ENCODE data around the gene MCTP1. TPM values are rescaled to one million over a fixed set of nuclear protein-coding genes. Genes with fewer than 3 reads are reported as not detected.

Gene MCTP1
- total and polyA plus RNA-seq, 9 of the 15 experiments (the other 6 are each of a cell fraction or from before 2014, with no cell fraction given) = 0.04 to 0.93 (median 0.06) TPM; not detected in 4

GRCh38 chr5:94784536-94785505 lies 500.1 kb downstream of the MCTP1 start (continued):
- TF ChIP-seq CHD7 (IDR thresholded peaks at IDR 0.05; ENCODE audit: low read depth, low read length) = no peak
- no peak for TF ChIP-seq EZH2 (IDR thresholded peaks at IDR 0.05; ENCODE audit: borderline replicate concordance, low read depth, low read length)
- no peak for TF ChIP-seq RAD51 (IDR thresholded peaks at IDR 0.05; ENCODE audit: borderline replicate concordance, low read depth)
- no peak for TF ChIP-seq ZFP30 (CRISPR knock-in tag; IDR thresholded peaks at IDR 0.05; ENCODE audit: borderline replicate concordance)
- TF ChIP-seq CTCF (IDR thresholded peaks at IDR 0.05 in 2 of 3, conservative IDR thresholded peaks at IDR 0.05 in 1 of 3; ENCODE audit: insufficient read depth in 2 of 3, low read depth in 1 of 3, low read length in 3 of 3) = peak in 1 of 3 experiments; percentile 60; a peak in 2 of 6 replicates
- no peak for TF ChIP-seq ZNF431 (CRISPR knock-in tag; IDR thresholded peaks at IDR 0.05)
- TF ChIP-seq FOXK1 (CRISPR knock-in tag; IDR thresholded peaks at IDR 0.05; ENCODE audit: borderline replicate concordance) = no peak
- TF ChIP-seq ZNF311 (CRISPR knock-in tag; IDR thresholded peaks at IDR 0.05) = no peak
- no peak for TF ChIP-seq HOXB6 (CRISPR knock-in tag; IDR thresholded peaks at IDR 0.05; ENCODE audit: borderline replicate concordance)
